ENCODE measurements around the gene GRIP2.

The GRIP2 gene

GRCh38 chr3:14474363-14475081 is 65.6 kb downstream of the GRIP2 start:
- Histone ChIP-seq H3K36me3 (ENCODE audit: low read length) (peaks cover 3% of the 10 kb centered on the region; the same call in 1 of the 2 replicates), H3F3A (ENCODE audit: insufficient read depth) (no peaks in the 10 kb centered on the region), H3K4me3 (ENCODE audit: insufficient read depth, low read length, poor library complexity, severe bottlenecking) (no peak overlapping the region), H4K20me1 (ENCODE audit: low read depth, low read length) (no peaks in the 10 kb centered on the region), H2AFZ (ENCODE audit: low read depth, low read length, severe bottlenecking) (no peak overlapping the region), H3K9me3 (ENCODE audit: insufficient read depth, low read length) (no peaks in the 10 kb centered on the region), H3K27me3 (ENCODE audit: low read length) (no peaks in the 10 kb centered on the region), H3K4me2 (ENCODE audit: low read depth, low read length, poor library complexity, severe bottlenecking) (no peak overlapping the region), H3K9ac (ENCODE audit: low read length) (no peak overlapping the region), H3K9me2 (replicated peaks; ENCODE audit: insufficient read depth, low read length) (no peaks in the 10 kb centered on the region), H3K27ac (ENCODE audit: low read depth, low read length) (no peak overlapping the region), H3K79me2 (ENCODE audit: insufficient read depth, low read length) (no peaks in the 10 kb centered on the region)
- TF ChIP-seq EZH2phosphoT487 (conservative IDR thresholded peaks at IDR 0.05; ENCODE audit: low read length) (no peak), CTCF (IDR thresholded peaks at IDR 0.05; ENCODE audit: insufficient read depth, low read length, poor library complexity, severe bottlenecking) (no peak)

GRCh38 chr3:14473411-14473891 is 66.7 kb downstream of the GRIP2 start:
- no peak overlapping the region for H3K9ac ChIP-seq (ENCODE audit: low read length)
- no peak overlapping the region for H3K4me3 ChIP-seq (ENCODE audit: insufficient read depth, low read length, poor library complexity, severe bottlenecking)
- H3K27ac ChIP-seq (ENCODE audit: low read depth, low read length), result no peak overlapping the region
- no peaks in the 10 kb centered on the region for H4K20me1 ChIP-seq (ENCODE audit: low read depth, low read length)
- no peaks in the 10 kb centered on the region for H3K79me2 ChIP-seq (ENCODE audit: insufficient read depth, low read length)
- no peak for TF ChIP-seq CTCF (IDR thresholded peaks at IDR 0.05; ENCODE audit: insufficient read depth, low read length, poor library complexity, severe bottlenecking)
- TF ChIP-seq EZH2phosphoT487 (conservative IDR thresholded peaks at IDR 0.05; ENCODE audit: low read length), result no peak
- H3K9me3 ChIP-seq (ENCODE audit: insufficient read depth, low read length), result no peaks in the 10 kb centered on the region
- H2AFZ ChIP-seq (ENCODE audit: low read depth, low read length, severe bottlenecking), result no peak overlapping the region
- no peak overlapping the region for H3K4me2 ChIP-seq (ENCODE audit: low read depth, low read length, poor library complexity, severe bottlenecking)
- H3K36me3 ChIP-seq (ENCODE audit: low read length), result peaks cover 3% of the 10 kb centered on the region; the same call in 1 of the 2 replicates
- H3F3A ChIP-seq (ENCODE audit: insufficient read depth), result no peaks in the 10 kb centered on the region
- no peaks in the 10 kb centered on the region for H3K27me3 ChIP-seq (ENCODE audit: low read length)
- no peaks in the 10 kb centered on the region for H3K9me2 ChIP-seq (replicated peaks; ENCODE audit: insufficient read depth, low read length)

- no peaks in the 10 kb centered on the region for H3K27me3 ChIP-seq (ENCODE audit: low read length)
- H3F3A ChIP-seq (ENCODE audit: insufficient read depth), result no peaks in the 10 kb centered on the region
- no peaks in the 10 kb centered on the region for H3K79me2 ChIP-seq (ENCODE audit: insufficient read depth, low read length)
- no peak overlapping the region for H2AFZ ChIP-seq (ENCODE audit: low read depth, low read length, severe bottlenecking)
- no peak overlapping the region for H3K4me2 ChIP-seq (ENCODE audit: low read depth, low read length, poor library complexity, severe bottlenecking)
- no peak overlapping the region for H3K4me3 ChIP-seq (ENCODE audit: insufficient read depth, low read length, poor library complexity, severe bottlenecking)
- H3K9me2 ChIP-seq (replicated peaks; ENCODE audit: insufficient read depth, low read length), result no peaks in the 10 kb centered on the region
- H3K9ac ChIP-seq (ENCODE audit: low read length), result no peak overlapping the region
- H4K20me1 ChIP-seq (ENCODE audit: low read depth, low read length), result no peaks in the 10 kb centered on the region
- peaks cover 3% of the 10 kb centered on the region; the same call in 1 of the 2 replicates for H3K36me3 ChIP-seq (ENCODE audit: low read length)
- no peak for TF ChIP-seq CTCF (IDR thresholded peaks at IDR 0.05; ENCODE audit: insufficient read depth, low read length, poor library complexity, severe bottlenecking)
- no peak for TF ChIP-seq EZH2phosphoT487 (conservative IDR thresholded peaks at IDR 0.05; ENCODE audit: low read length)
- no peaks in the 10 kb centered on the region for H3K9me3 ChIP-seq (ENCODE audit: insufficient read depth, low read length)
- no peak overlapping the region for H3K27ac ChIP-seq (ENCODE audit: low read depth, low read length)
These were observed 67.4 kb downstream of the GRIP2 start for GRCh38 chr3:14472471-14473351.

Measured in SU-DHL-6 (cell line).